PC-3 (cell line): ENCODE data around the gene ZCCHC14.

Source experiments
- EZH2 ChIP-seq: fragments of 300-600 bp; sonication (generic); IDR thresholded peaks from one replicate; pipeline ENCODE4 v1.6.1; 2017; ENCODE audit warnings: antibody characterized with exemption, mild to moderate bottlenecking, low read length; ENCODE audit not compliant: unreplicated experiment
- EZH2phosphoT487 ChIP-seq: fragments of 300-600 bp; sonication (generic); IDR thresholded peaks from 2 replicates; pipeline ENCODE4 v1.6.1; 2018; ENCODE audit warnings: mild to moderate bottlenecking, antibody characterized with exemption, low read length, borderline replicate concordance
- TF ChIP-seq, protein P1 (sequence below): fragments of 300-600 bp; sonication (generic); conservative IDR thresholded peaks from 2 replicates; pipeline ENCODE4 v1.5.1; 2017; ENCODE audit warnings: antibody characterized with exemption, low read depth, mild to moderate bottlenecking, low read length

DNA sequence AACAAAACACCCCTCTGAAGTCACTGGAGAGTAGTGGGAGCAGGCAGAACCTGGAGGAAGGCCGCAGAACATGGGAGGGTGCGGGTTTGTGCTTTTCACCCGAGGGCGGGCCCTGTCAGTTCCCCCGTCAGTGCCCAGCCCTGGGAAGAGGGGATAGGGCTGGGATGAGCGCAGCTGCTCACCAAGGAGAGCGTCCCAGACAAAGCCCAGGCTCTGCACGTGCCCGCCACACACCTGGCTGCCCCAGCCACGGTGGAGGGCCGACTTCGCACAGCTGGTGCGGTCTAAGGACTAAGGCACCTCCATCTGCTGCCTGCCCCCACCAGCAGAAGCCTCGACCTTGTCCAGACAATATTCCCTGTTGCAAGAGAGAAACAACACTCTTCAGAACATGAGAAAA lies 39.5 kb downstream of the ZCCHC14 start:
- TF ChIP-seq, protein P1, sequence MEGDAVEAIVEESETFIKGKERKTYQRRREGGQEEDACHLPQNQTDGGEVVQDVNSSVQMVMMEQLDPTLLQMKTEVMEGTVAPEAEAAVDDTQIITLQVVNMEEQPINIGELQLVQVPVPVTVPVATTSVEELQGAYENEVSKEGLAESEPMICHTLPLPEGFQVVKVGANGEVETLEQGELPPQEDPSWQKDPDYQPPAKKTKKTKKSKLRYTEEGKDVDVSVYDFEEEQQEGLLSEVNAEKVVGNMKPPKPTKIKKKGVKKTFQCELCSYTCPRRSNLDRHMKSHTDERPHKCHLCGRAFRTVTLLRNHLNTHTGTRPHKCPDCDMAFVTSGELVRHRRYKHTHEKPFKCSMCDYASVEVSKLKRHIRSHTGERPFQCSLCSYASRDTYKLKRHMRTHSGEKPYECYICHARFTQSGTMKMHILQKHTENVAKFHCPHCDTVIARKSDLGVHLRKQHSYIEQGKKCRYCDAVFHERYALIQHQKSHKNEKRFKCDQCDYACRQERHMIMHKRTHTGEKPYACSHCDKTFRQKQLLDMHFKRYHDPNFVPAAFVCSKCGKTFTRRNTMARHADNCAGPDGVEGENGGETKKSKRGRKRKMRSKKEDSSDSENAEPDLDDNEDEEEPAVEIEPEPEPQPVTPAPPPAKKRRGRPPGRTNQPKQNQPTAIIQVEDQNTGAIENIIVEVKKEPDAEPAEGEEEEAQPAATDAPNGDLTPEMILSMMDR = no peak
- TF ChIP-seq EZH2phosphoT487 (no peak), EZH2 (no peak)
